ENCODE data around the gene MED15. TPM values are rescaled to one million over a fixed set of nuclear protein-coding genes. Genes with fewer than 3 reads are reported as not detected.

MED15 gene
- total RNA-seq, 1 experiment from 2014 or later, result 59.3 TPM

DNA sequence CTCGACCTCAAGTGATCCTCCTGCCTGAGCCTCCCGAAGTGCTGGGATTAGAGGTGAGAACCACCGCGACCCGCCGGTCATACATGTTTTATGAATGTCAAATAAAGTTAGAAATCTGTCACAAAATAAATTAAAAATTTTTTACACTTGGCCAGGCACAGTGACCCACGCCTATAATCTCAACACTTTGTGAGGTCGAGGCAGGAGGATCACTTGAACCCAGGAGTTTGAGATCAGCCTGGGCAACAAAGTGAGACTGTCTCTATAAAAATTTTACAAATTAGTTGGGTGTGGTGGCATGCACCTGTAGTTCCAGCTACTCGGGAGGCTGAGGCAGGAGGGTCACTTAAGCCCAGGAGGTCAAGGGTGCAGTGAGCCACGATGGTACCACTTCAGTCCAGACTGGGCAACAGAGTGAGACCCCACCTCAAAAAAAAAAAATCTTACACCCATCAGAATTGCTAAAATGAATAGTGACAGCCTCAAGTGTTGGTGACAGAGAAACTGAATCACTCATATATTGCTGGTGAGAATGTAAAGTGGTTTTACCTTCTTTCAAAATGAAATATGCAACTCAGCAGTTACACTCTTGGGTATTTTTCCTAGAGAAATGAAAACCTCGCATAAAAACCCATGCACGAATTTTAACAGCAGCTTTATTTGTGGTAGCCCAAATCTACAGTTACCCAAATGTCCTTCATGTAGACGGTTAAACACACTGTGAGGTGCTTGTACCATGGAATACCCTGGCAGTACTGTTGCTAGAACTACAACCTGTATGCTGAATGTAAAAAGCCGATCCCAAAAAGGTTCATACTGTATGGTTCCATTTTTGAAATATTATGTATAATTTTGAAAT is 55.4 kb downstream of the MED15 start:
- ATAC-seq, result no peak
- TF ChIP-seq, protein P1, sequence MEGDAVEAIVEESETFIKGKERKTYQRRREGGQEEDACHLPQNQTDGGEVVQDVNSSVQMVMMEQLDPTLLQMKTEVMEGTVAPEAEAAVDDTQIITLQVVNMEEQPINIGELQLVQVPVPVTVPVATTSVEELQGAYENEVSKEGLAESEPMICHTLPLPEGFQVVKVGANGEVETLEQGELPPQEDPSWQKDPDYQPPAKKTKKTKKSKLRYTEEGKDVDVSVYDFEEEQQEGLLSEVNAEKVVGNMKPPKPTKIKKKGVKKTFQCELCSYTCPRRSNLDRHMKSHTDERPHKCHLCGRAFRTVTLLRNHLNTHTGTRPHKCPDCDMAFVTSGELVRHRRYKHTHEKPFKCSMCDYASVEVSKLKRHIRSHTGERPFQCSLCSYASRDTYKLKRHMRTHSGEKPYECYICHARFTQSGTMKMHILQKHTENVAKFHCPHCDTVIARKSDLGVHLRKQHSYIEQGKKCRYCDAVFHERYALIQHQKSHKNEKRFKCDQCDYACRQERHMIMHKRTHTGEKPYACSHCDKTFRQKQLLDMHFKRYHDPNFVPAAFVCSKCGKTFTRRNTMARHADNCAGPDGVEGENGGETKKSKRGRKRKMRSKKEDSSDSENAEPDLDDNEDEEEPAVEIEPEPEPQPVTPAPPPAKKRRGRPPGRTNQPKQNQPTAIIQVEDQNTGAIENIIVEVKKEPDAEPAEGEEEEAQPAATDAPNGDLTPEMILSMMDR (IDR thresholded peaks at IDR 0.05), result no peak
- no peak for TF ChIP-seq SIN3A (IDR thresholded peaks at IDR 0.05; ENCODE audit: borderline replicate concordance, insufficient read depth, low read depth, low read length)
- TF ChIP-seq POLR2AphosphoS5 (IDR thresholded peaks at IDR 0.05; ENCODE audit: low read depth, low read length), result no peak
- TF ChIP-seq TCF7L2 (IDR thresholded peaks at IDR 0.05; ENCODE audit: low read depth, low read length), result no peak
- TF ChIP-seq, protein P2, sequence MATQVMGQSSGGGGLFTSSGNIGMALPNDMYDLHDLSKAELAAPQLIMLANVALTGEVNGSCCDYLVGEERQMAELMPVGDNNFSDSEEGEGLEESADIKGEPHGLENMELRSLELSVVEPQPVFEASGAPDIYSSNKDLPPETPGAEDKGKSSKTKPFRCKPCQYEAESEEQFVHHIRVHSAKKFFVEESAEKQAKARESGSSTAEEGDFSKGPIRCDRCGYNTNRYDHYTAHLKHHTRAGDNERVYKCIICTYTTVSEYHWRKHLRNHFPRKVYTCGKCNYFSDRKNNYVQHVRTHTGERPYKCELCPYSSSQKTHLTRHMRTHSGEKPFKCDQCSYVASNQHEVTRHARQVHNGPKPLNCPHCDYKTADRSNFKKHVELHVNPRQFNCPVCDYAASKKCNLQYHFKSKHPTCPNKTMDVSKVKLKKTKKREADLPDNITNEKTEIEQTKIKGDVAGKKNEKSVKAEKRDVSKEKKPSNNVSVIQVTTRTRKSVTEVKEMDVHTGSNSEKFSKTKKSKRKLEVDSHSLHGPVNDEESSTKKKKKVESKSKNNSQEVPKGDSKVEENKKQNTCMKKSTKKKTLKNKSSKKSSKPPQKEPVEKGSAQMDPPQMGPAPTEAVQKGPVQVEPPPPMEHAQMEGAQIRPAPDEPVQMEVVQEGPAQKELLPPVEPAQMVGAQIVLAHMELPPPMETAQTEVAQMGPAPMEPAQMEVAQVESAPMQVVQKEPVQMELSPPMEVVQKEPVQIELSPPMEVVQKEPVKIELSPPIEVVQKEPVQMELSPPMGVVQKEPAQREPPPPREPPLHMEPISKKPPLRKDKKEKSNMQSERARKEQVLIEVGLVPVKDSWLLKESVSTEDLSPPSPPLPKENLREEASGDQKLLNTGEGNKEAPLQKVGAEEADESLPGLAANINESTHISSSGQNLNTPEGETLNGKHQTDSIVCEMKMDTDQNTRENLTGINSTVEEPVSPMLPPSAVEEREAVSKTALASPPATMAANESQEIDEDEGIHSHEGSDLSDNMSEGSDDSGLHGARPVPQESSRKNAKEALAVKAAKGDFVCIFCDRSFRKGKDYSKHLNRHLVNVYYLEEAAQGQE (IDR thresholded peaks at IDR 0.05; ENCODE audit: insufficient read depth in 1 of 2, low read depth in 2 of 2, low read length in 1 of 2), result no peak
- Histone ChIP-seq H3K4me3 (ENCODE audit: low read depth in 2 of 2, low read length in 2 of 2) (no peak overlapping the region), H3K27ac (ENCODE audit: low read length) (no peak overlapping the region), H3K27me3 (ENCODE audit: control insufficient read depth, insufficient read depth, low read length) (no peaks in the 10 kb centered on the region), H3K9me3 (ENCODE audit: control insufficient read depth, insufficient read depth, low read depth, low read length) (no peaks in the 10 kb centered on the region), H3K36me3 (ENCODE audit: control insufficient read depth, insufficient read depth, low read length) (no peaks in the 10 kb centered on the region; the same call in none of the 2 replicates), H3K4me1 (ENCODE audit: control insufficient read depth, insufficient read depth, low read length) (no peaks in the 10 kb centered on the region; the same call in 1 of the 2 replicates)
- DNase-seq (ENCODE audit: low read depth, low spot score), result no peak
- BruUV-seq (replicated peaks), result no TSS peak
- ChIA-PET POLR2A (no interaction called here), CTCF (no interaction called here)
- intact Hi-C loops (cut with micrococcal nuclease; ENCODE audit: unreplicated experiment), result no loop called here
- in situ Hi-C loops (cut with HindIII; ENCODE audit: low pct_unique_long_range_greater_than_20kb, low sequenced_read_pairs), result no loop called here

DNA sequence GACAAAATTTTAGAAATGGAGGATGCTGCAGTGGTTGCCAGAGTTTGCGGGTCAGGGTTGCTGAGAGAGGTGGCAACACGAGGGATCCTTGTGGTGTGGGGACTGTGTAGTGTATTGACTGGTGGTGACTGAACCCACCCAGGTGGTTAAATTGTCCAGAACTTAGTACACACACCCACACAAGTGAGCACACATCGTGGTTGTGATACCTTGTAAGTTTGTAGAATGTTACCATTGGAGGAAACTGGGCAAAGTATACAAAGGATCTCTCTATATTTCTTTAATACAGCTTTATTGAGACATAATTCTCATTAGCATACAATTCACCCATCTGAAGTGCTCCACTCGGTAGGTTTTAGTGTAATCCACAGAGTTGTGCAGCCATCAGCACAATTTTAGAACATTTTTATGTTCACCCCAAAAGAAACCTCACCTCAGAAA is 56.1 kb downstream of the MED15 start:
- Histone ChIP-seq H3K9me3 (ENCODE audit: control insufficient read depth, insufficient read depth, low read depth, low read length) (no peaks in the 10 kb centered on the region), H3K36me3 (ENCODE audit: control insufficient read depth, insufficient read depth, low read length) (no peaks in the 10 kb centered on the region; the same call in none of the 2 replicates), H3K4me3 (ENCODE audit: low read depth in 2 of 2, low read length in 2 of 2) (no peak overlapping the region), H3K27ac (ENCODE audit: low read length) (no peak overlapping the region), H3K27me3 (ENCODE audit: control insufficient read depth, insufficient read depth, low read length) (no peaks in the 10 kb centered on the region), H3K4me1 (ENCODE audit: control insufficient read depth, insufficient read depth, low read length) (no peaks in the 10 kb centered on the region; the same call in 1 of the 2 replicates)
- DNase-seq (ENCODE audit: low read depth, low spot score) (no peak), ATAC-seq (no peak)
- ChIA-PET POLR2A (no interaction called here), CTCF (interaction anchor here (0.7 kb wide), 1 partner anchor 30 kb away, joined by 3 read pairs; no protein-coding TSS in a partner anchor)
- TF ChIP-seq, protein P1 (IDR thresholded peaks at IDR 0.05), result no peak
- no peak for TF ChIP-seq SIN3A (IDR thresholded peaks at IDR 0.05; ENCODE audit: borderline replicate concordance, insufficient read depth, low read depth, low read length)
- TF ChIP-seq POLR2AphosphoS5 (IDR thresholded peaks at IDR 0.05; ENCODE audit: low read depth, low read length), result no peak
- TF ChIP-seq, protein P2 (IDR thresholded peaks at IDR 0.05; ENCODE audit: insufficient read depth in 1 of 2, low read depth in 2 of 2, low read length in 1 of 2), result no peak
- TF ChIP-seq TCF7L2 (IDR thresholded peaks at IDR 0.05; ENCODE audit: low read depth, low read length), result no peak
- intact Hi-C loops (cut with micrococcal nuclease; ENCODE audit: unreplicated experiment), result no loop called here
- BruUV-seq (replicated peaks), result no TSS peak
- in situ Hi-C loops (cut with HindIII; ENCODE audit: low pct_unique_long_range_greater_than_20kb, low sequenced_read_pairs), result no loop called here
